Measurements from ENCODE around the gene CDH4. TPM values are rescaled to one million over a fixed set of nuclear protein-coding genes. Genes with fewer than 3 reads are reported as not detected.

The CDH4 gene
- total and polyA plus RNA-seq, 2 of the 4 experiments (the other 2 are of a cell fraction): 1.6 to 3.5 TPM

- no peak overlapping the region for H2BK5ac ChIP-seq (ENCODE audit: low read depth, low read length, poor library complexity, severe bottlenecking)
- dilution Hi-C loops (cut with HindIII; ENCODE audit: low sequenced_read_pairs, unreplicated experiment) (no loop called here), in situ Hi-C loops (cut with MboI; ENCODE audit: low sequenced_read_pairs) (no loop called here), intact Hi-C loops (cut with micrococcal nuclease) (no loop called here)
- H2AK9ac ChIP-seq (replicated peaks; ENCODE audit: low read depth, low read length, poor library complexity): no peak overlapping the region
- WGBS, 2 experiments (ENCODE audit: extremely low coverage in 2 of 2, insufficient read length in 1 of 2): 88% methylated on average over 5 of the region's 9 CpGs; no CpG with 5 or more reads in 1 of the 2 experiments
- no peak overlapping the region for H3K4me3 ChIP-seq (ENCODE audit: insufficient read depth, low read depth, low read length)
- DNase-seq: no peak
- H3K9me3 ChIP-seq (ENCODE audit: control insufficient read depth, insufficient read depth, low read length): no peaks in the 10 kb centered on the region; the same call in 1 of the 2 replicates
- no peaks in the 10 kb centered on the region for H3K27me3 ChIP-seq (ENCODE audit: control insufficient read depth, insufficient read depth, low read length)
- no peak overlapping the region for H2AK5ac ChIP-seq (ENCODE audit: low read depth, low read length)
- TF ChIP-seq RFX5 (IDR thresholded peaks at IDR 0.05; ENCODE audit: low read depth, low read length) (no peak), BHLHE40 (IDR thresholded peaks at IDR 0.05; ENCODE audit: low read depth, low read length) (no peak), RCOR1 (IDR thresholded peaks at IDR 0.05; ENCODE audit: insufficient replicate concordance, low read length) (no peak), NFE2L2 (IDR thresholded peaks at IDR 0.05; ENCODE audit: low read depth, low read length) (no peak)
- TF ChIP-seq, protein P1, sequence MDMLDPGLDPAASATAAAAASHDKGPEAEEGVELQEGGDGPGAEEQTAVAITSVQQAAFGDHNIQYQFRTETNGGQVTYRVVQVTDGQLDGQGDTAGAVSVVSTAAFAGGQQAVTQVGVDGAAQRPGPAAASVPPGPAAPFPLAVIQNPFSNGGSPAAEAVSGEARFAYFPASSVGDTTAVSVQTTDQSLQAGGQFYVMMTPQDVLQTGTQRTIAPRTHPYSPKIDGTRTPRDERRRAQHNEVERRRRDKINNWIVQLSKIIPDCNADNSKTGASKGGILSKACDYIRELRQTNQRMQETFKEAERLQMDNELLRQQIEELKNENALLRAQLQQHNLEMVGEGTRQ (IDR thresholded peaks at IDR 0.05; ENCODE audit: low read depth, low read length): no peak
- TF ChIP-seq, protein P2, sequence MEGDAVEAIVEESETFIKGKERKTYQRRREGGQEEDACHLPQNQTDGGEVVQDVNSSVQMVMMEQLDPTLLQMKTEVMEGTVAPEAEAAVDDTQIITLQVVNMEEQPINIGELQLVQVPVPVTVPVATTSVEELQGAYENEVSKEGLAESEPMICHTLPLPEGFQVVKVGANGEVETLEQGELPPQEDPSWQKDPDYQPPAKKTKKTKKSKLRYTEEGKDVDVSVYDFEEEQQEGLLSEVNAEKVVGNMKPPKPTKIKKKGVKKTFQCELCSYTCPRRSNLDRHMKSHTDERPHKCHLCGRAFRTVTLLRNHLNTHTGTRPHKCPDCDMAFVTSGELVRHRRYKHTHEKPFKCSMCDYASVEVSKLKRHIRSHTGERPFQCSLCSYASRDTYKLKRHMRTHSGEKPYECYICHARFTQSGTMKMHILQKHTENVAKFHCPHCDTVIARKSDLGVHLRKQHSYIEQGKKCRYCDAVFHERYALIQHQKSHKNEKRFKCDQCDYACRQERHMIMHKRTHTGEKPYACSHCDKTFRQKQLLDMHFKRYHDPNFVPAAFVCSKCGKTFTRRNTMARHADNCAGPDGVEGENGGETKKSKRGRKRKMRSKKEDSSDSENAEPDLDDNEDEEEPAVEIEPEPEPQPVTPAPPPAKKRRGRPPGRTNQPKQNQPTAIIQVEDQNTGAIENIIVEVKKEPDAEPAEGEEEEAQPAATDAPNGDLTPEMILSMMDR (conservative IDR thresholded peaks at IDR 0.05; ENCODE audit: low read depth, low read length): no peak
- no peak overlapping the region for H3K18ac ChIP-seq (ENCODE audit: low read depth, low read length)
- ChIA-PET CTCF (no interaction called here), POLR2A (ENCODE audit: unreplicated experiment) (no interaction called here)
- H4K91ac ChIP-seq (ENCODE audit: insufficient read depth, low read depth, low read length): no peak overlapping the region
- no TSS peak for BruUV-seq (replicated peaks)
- no peaks in the 10 kb centered on the region for H3K36me3 ChIP-seq (ENCODE audit: control insufficient read depth, insufficient read depth, low read length)
- no peak overlapping the region for H3K4ac ChIP-seq (ENCODE audit: low read depth, low read length)
- no peak overlapping the region for H3K4me2 ChIP-seq (ENCODE audit: low read depth, low read length)
- H3K27ac ChIP-seq (ENCODE audit: insufficient read depth, low read length): no peak overlapping the region
- no peak overlapping the region for H4K5ac ChIP-seq (ENCODE audit: low read depth, low read length)
- H2BK120ac ChIP-seq (ENCODE audit: low read depth, low read length): no peak overlapping the region
- no peaks in the 10 kb centered on the region for H3K79me1 ChIP-seq (ENCODE audit: low read depth in 1 of 2, low read length in 2 of 2)
- no peak overlapping the region for H3K56ac ChIP-seq (ENCODE audit: extremely low read depth, insufficient read depth, low read length)
- H2BK20ac ChIP-seq (ENCODE audit: low read depth, low read length): no peak overlapping the region
- H4K8ac ChIP-seq (ENCODE audit: low read depth in 2 of 2, low read length in 2 of 2): no peak overlapping the region
- no peaks in the 10 kb centered on the region for H3K4me1 ChIP-seq (ENCODE audit: control insufficient read depth, insufficient read depth, low read length)
- H3K9ac ChIP-seq (ENCODE audit: low read depth, low read length): no peak overlapping the region
- no peaks in the 10 kb centered on the region; the same call in 1 of the 2 replicates for H3K9me1 ChIP-seq (ENCODE audit: insufficient read depth, low read length)
- ATAC-seq (ENCODE audit: low read depth): no peak
- peak overlapping the region; percentile 3 for H2AFZ ChIP-seq (replicated peaks; ENCODE audit: low read length, poor library complexity)
- no peak overlapping the region for H2BK15ac ChIP-seq (ENCODE audit: low read depth, low read length)
- no peak overlapping the region for H3K23ac ChIP-seq (ENCODE audit: low read depth, low read length)
- no peaks in the 10 kb centered on the region for H4K20me1 ChIP-seq (ENCODE audit: insufficient read depth, low read length)
- no peak overlapping the region for H3K14ac ChIP-seq (replicated peaks; ENCODE audit: low read depth, low read length)
Measured at GRCh38 chr20:61932199-61932592, 680.1 kb downstream of the CDH4 start.

Data from IMR-90 (cell line).